ENCODE measurements around the gene HK2.
"Not testable (repeated sequence)": the region's sequence is repeated elsewhere in the genome, so short reads cannot be mapped to it uniquely, and the experiment has no call there.

HK2 gene

GRCh38 chr2:74895001-74895400 lies 61.1 kb downstream of the HK2 start:
- DNase-seq (ENCODE audit: low read depth in 2 of 2): no peak

GRCh38 chr2:74896232-74896631 lies 62.3 kb downstream of the HK2 start:
- DNase-seq (ENCODE audit: low read depth in 2 of 2): no peak

- not testable (repeated sequence) for DNase-seq (ENCODE audit: low read depth in 2 of 2)
These were observed 66.3 kb downstream of the HK2 start for GRCh38 chr2:74900225-74900624.

GRCh38 chr2:74902281-74902860 lies 68.4 kb downstream of the HK2 start:
- DNase-seq (ENCODE audit: low read depth in 2 of 2): no peak

GRCh38 chr2:74906395-74906794 lies 72.5 kb downstream of the HK2 start:
- no peak for DNase-seq (ENCODE audit: low read depth in 2 of 2)

GRCh38 chr2:74907560-74907959 lies 73.6 kb downstream of the HK2 start:
- DNase-seq (ENCODE audit: low read depth in 2 of 2): not testable (repeated sequence)

GRCh38 chr2:74908748-74909444 lies 75.0 kb downstream of the HK2 start:
- no peak for DNase-seq (ENCODE audit: low read depth in 2 of 2)

- DNase-seq (ENCODE audit: low read depth in 2 of 2): no peak
These were observed 76.3 kb downstream of the HK2 start for GRCh38 chr2:74910245-74910644.

GRCh38 chr2:74911061-74911460 lies 77.1 kb downstream of the HK2 start:
- no peak for DNase-seq (ENCODE audit: low read depth in 2 of 2)

- DNase-seq (ENCODE audit: low read depth in 2 of 2): peak in 1 of 2 donors; percentile 28
These were observed 81.8 kb downstream of the HK2 start for GRCh38 chr2:74915743-74916142.

GRCh38 chr2:74916394-74916793 lies 82.5 kb downstream of the HK2 start:
- no peak for DNase-seq (ENCODE audit: low read depth in 2 of 2)

- DNase-seq (ENCODE audit: low read depth in 2 of 2): no peak
These were observed 84.0 kb downstream of the HK2 start for GRCh38 chr2:74917702-74918619.

GRCh38 chr2:74919827-74920226 lies 85.9 kb downstream of the HK2 start:
- peak; percentile 46 to 71 for DNase-seq (ENCODE audit: low read depth in 2 of 2)

- DNase-seq (ENCODE audit: low read depth in 2 of 2): no peak
These were observed 87.4 kb downstream of the HK2 start for GRCh38 chr2:74921236-74921736.

- no peak for DNase-seq (ENCODE audit: low read depth in 2 of 2)
These were observed 88.8 kb downstream of the HK2 start for GRCh38 chr2:74922592-74923227.

GRCh38 chr2:74924463-74925265 lies 90.7 kb downstream of the HK2 start:
- no peak for DNase-seq (ENCODE audit: low read depth in 2 of 2)

- no peak for DNase-seq (ENCODE audit: low read depth in 2 of 2)
These were observed 91.4 kb downstream of the HK2 start for GRCh38 chr2:74925361-74925786.

- no peak for DNase-seq (ENCODE audit: low read depth in 2 of 2)
These were observed 93.7 kb downstream of the HK2 start for GRCh38 chr2:74927621-74928020.

- DNase-seq (ENCODE audit: low read depth in 2 of 2): no peak
These were observed 97.0 kb downstream of the HK2 start for GRCh38 chr2:74930811-74931486.

- DNase-seq (ENCODE audit: low read depth in 2 of 2): no peak
These were observed 98.0 kb downstream of the HK2 start for GRCh38 chr2:74931940-74932339.

Data from stimulated activated CD4-positive, alpha-beta T cell treated with anti-CD3 and anti-CD28 coated beads, Interleukin-4, amount 100 ng/mL, for 48 hours (primary cell).